CD8-positive, alpha-beta memory T cell (primary cell): ENCODE measurements around the gene PCDHB1. TPM values are rescaled to one million over a fixed set of nuclear protein-coding genes. Genes with fewer than 3 reads are reported as not detected.
A peak's percentile ranks its signal among the peaks of the same experiment; 100 is the strongest.

Source experiments
- CTCF ChIA-PET: fragments of 350-600 bp; sonication (Branson Sonifier 250); formaldehyde crosslinking; loops from one replicate; lab custom pipeline; 2021; ENCODE audit warnings: antibody characterized with exemption; lab: Charles Lee
- POLR2A ChIA-PET: fragments of 350-600 bp; sonication (Branson Sonifier 250); formaldehyde crosslinking; loops from one replicate; lab custom pipeline; 2021; ENCODE audit warnings: antibody characterized with exemption; lab: Charles Lee
- DNase-seq, 5 donors: peaks; one replicate each; pipeline versions ENCODE4 v3.0.0 to v3.0.0-alpha.2; 2020 to 2022; ENCODE audit warnings: mixed read lengths in 1 of 5
- H3K27ac ChIP-seq: one replicate; pipeline ENCODE4 v1.7.0; 2013; ENCODE audit warnings: low read depth, mild to moderate bottlenecking, low read length, moderate library complexity
- H3K27me3 ChIP-seq: 2 replicates; pipeline ENCODE4 v1.7.0; 2013; ENCODE audit warnings: low read length, mild to moderate bottlenecking; ENCODE audit not compliant: insufficient read depth, poor library complexity, severe bottlenecking
- H3K36me3 ChIP-seq: 2 replicates; pipeline ENCODE4 v1.7.0; 2013; ENCODE audit warnings: mild to moderate bottlenecking, low read length, moderate library complexity; ENCODE audit not compliant: insufficient read depth
- H3K4me1 ChIP-seq: 2 replicates; pipeline ENCODE4 v1.7.0; 2013; ENCODE audit warnings: mild to moderate bottlenecking, low read length, moderate library complexity; ENCODE audit not compliant: insufficient read depth
- H3K4me3 ChIP-seq: 2 replicates; pipeline ENCODE4 v1.7.0; 2013; ENCODE audit warnings: mild to moderate bottlenecking, low read length
- H3K9me3 ChIP-seq: 2 replicates; pipeline ENCODE4 v1.7.0; 2013; ENCODE audit warnings: mild to moderate bottlenecking, low read length
- H3K27ac Mint-ChIP-seq, 8 donors: one replicate each; pipeline ENCODE4 v1.8.0; 2020 to 2021; ENCODE audit warnings: mixed read lengths in 8 of 8, mild to moderate bottlenecking in 6 of 8, inconsistent platforms in 3 of 8, moderate library complexity in 3 of 8
- H3K27me3 Mint-ChIP-seq, 2 donors: one replicate each; pipeline ENCODE4 v1.8.0; 2020 to 2021; ENCODE audit warnings: mixed read lengths in 2 of 2, mild to moderate bottlenecking in 1 of 2, moderate library complexity in 1 of 2
- H3K36me3 Mint-ChIP-seq, 3 donors: one replicate each; pipeline ENCODE4 v1.8.0; 2020 to 2021; ENCODE audit warnings: mixed read lengths in 3 of 3, inconsistent platforms in 1 of 3, mild to moderate bottlenecking in 1 of 3
- H3K4me1 Mint-ChIP-seq, 3 donors: one replicate each; pipeline ENCODE4 v1.8.0; 2020 to 2021; ENCODE audit warnings: mixed read lengths in 3 of 3, inconsistent platforms in 1 of 3, mild to moderate bottlenecking in 1 of 3
- H3K4me3 Mint-ChIP-seq, 7 donors: one replicate each; pipeline ENCODE4 v1.8.0; 2020 to 2021; ENCODE audit warnings: mixed read lengths in 7 of 7, mild to moderate bottlenecking in 6 of 7, moderate library complexity in 4 of 7, inconsistent platforms in 2 of 7
- H3K9me3 Mint-ChIP-seq, 5 donors: one replicate each; pipeline ENCODE4 v1.8.0; 2020 to 2022; ENCODE audit warnings: mixed read lengths in 5 of 5, mild to moderate bottlenecking in 3 of 5, moderate library complexity in 2 of 5, inconsistent platforms in 1 of 5
- polyA plus RNA-seq: library from polyadenylated mRNA; unstranded; fragments of 300-500 nt; fragmentation: Illumina TruSeq; gene quantifications from one replicate; pipeline ENCODE4 v1.2.3, GENCODE V29; 2021
- total RNA-seq, 2 experiments: library from RNA; stranded (reverse); gene quantifications; one replicate each; pipeline ENCODE4 v1.2.3, GENCODE V29; 2021

The PCDHB1 gene, protein sequence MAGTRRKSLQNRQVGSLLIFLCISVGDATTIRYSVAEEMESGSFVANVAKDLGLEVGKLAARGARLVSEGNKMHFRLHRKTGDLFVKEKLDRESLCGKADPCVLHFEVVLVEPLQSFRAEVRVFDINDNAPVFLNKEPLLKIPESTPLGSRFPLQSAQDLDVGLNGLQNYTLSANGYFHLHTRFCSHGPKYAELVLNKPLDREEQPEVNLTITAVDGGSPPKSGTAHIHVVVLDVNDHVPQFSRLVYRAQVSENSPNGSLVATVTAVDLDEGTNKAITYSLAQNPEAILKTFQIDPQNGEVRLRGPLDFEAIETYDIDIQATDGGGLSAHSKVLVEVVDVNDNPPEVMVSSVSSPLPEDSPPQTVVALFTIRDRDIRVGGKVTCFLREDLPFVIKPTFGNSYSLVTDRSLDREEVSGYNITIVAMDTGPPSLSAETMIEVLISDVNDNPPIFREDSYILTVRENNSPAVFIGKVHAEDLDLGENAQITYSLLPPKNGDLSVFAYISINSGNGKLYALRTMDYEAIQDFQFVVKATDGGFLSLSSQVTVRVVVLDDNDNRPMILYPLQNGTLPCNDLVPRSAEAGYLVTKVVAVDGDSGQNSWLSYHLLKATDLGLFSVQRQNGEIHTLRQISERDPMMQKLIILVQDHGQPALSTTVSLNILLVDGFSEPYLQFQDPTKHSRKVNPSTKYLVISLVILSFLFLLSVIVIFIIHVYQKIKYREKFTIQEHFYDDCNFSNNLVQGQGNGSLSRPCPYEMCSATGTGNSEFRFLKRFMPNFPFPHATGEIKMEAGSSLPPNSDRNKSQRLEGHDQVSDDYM
- not detected for total RNA-seq
- polyA plus RNA-seq: not detected

DNA sequence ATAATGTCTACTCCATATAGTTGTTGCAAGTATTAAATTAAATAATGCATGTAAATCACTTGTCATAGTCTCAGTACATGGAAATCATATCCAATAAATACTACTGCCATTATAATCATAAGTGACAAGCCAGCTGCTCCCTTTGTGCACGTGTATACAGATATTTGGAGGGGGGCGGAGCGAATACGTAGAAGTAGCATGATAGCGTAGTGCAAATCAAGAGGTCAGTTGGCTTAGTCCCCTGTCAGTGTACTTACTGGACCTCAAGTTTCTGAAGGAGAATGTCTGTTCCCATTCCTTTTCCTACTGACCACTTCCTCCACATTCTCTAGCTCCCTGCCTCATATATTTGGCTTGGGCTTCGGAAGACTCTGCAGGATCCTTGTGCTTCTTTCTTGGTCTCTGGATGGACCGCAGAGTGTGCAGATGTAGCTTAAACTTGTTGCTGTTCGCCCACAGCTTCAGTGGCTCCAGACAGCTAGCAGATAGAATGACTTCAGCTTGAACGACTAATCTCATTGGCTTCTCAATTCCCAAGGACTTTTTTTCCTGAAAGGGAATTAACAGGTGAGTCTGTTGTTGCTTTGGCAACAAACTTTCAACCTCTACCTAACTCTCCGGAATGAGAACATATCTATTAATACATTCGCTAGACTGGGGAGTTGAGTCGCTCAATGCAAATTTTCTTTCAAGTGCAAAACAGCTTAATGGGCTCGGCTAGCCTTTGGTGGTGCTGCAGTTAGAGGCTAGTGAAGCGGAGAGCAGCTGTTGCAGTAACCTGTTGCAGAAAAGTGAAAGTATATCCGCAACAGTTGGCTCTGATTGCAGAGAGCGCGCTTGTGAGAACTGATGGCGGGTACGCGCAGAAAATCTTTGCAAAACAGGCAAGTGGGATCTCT is at the start of gene PCDHB1:
Gene PCDHB1, plus strand, starts transcription at position 753 of the 899 bp plus-strand sequence. Its CDS starts 97 bp downstream, at position 850.
- Histone ChIP-seq H3K27me3 (no peaks in the 10 kb centered on the region), H3K4me1 (no peaks in the 10 kb centered on the region), H3K4me3 (no peak within 1 kb of the TSS), H3K9me3 (no peaks in the 10 kb centered on the region), H3K36me3 (no peaks in the 10 kb centered on the region), H3K27ac (no peak within 1 kb of the TSS)
- H3K9me3 Mint-ChIP-seq: peaks cover 3 to 18% (median 16%) of the 10 kb centered on the region in 5 donors
- H3K27me3 Mint-ChIP-seq: peaks cover 21 to 52% of the 10 kb centered on the region in 2 donors
- peaks cover 0 to 2% (median 0%) of the 10 kb centered on the region in 3 donors for H3K36me3 Mint-ChIP-seq
- ChIA-PET POLR2A (no interaction called here), CTCF (no interaction called here)
- no peak for DNase-seq
- H3K4me3 Mint-ChIP-seq: peak within 1 kb of the TSS in 5 of 7 donors; percentile 24 to 70 (median 63)
- H3K27ac Mint-ChIP-seq: no peak within 1 kb of the TSS
- H3K4me1 Mint-ChIP-seq: peaks cover 0 to 5% (median 0%) of the 10 kb centered on the region in 3 donors

DNA sequence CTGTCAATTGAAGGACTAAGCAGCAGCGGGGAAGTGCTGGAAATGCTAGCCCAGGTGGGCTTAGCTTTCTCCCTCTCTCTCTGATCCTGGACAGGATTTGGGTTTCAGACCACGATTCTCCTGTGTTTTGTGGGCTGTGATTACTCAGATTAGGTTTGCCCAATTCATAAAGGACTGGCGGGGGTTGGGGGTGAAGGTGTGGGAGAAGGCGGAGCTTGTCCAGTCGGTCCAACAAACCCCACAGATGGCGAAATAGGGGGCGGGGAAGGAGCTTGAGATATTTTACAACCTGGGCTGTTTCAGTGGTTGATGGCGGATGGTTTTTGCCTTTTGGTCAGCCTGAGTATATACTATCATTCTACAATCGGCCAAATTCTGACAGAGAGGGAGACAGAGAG is 49.7 kb upstream of the PCDHB1 start:
- Mint-ChIP-seq H3K4me3 (peak overlapping the region in 2 of 7 donors; percentile 19 to 37), H3K9me3 (peaks cover 0 to 6% (median 3%) of the 10 kb centered on the region in 5 donors), H3K4me1 (peaks cover 0 to 10% (median 6%) of the 10 kb centered on the region in 3 donors), H3K27ac (peak overlapping the region in 1 of 8 donors; percentile 29), H3K36me3 (no peaks in the 10 kb centered on the region), H3K27me3 (peaks cover 26 to 45% of the 10 kb centered on the region in 2 donors)
- ChIA-PET CTCF (no interaction called here), POLR2A (no interaction called here)
- Histone ChIP-seq H3K4me1 (no peaks in the 10 kb centered on the region), H3K9me3 (no peaks in the 10 kb centered on the region), H3K27ac (no peak overlapping the region), H3K36me3 (no peaks in the 10 kb centered on the region), H3K4me3 (no peak overlapping the region), H3K27me3 (peaks cover 8% of the 10 kb centered on the region)
- DNase-seq: no peak

DNA sequence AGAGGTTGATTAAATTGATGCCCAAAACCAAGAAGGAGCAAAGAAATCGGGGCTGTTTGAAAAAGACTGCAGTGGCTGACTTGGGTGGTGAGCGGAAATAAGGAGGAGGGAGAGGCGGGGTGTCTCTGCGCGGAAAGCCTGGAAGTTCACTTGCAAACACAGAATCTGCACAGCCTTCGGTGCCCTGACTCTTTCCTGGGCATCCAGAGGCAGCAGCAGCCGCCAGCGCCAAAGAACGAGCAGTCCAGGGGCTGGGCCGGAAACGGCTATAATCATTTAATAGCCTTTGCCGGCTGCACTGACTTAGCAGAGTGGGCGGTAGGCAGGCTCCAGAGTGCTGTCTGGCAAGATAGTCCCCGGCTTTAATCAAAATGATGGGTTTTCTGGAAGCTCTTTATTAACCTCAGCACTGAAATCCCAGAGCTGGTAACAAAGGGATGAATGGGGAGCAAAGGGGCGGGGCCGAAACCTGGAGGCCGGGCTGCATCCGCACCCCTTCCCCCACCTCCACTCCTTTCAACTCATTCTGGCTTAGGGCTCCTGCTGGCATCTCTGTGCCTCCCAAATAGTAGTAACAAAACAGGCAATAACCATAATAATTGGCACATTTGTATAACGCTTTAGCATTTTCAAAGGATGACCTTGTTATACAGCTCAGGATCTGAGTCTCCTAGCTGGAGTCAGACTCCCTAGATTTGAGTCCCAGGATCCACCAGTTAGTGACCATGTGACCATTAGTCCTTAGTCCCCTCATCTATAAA is 49.1 kb upstream of the PCDHB1 start:
- Histone ChIP-seq H3K9me3 (no peaks in the 10 kb centered on the region), H3K4me1 (no peaks in the 10 kb centered on the region), H3K4me3 (no peak overlapping the region), H3K36me3 (no peaks in the 10 kb centered on the region), H3K27me3 (peaks cover 8% of the 10 kb centered on the region), H3K27ac (no peak overlapping the region)
- H3K36me3 Mint-ChIP-seq: no peaks in the 10 kb centered on the region
- peaks cover 0 to 8% (median 3%) of the 10 kb centered on the region in 5 donors for H3K9me3 Mint-ChIP-seq
- H3K4me1 Mint-ChIP-seq: peaks cover 0 to 10% (median 6%) of the 10 kb centered on the region in 3 donors
- ChIA-PET CTCF (no interaction called here), POLR2A (no interaction called here)
- peaks cover 26 to 51% of the 10 kb centered on the region in 2 donors for H3K27me3 Mint-ChIP-seq
- DNase-seq: no peak
- H3K4me3 Mint-ChIP-seq: peak overlapping the region in 1 of 7 donors; percentile 19
- peak overlapping the region in 2 of 8 donors; percentile 29 to 54 for H3K27ac Mint-ChIP-seq

- no peak overlapping the region for H3K4me3 Mint-ChIP-seq
- H3K4me3 ChIP-seq: no peak overlapping the region
- no peak overlapping the region for H3K27ac Mint-ChIP-seq
- H3K4me1 ChIP-seq: no peaks in the 10 kb centered on the region
- peaks cover 8% of the 10 kb centered on the region for H3K27me3 ChIP-seq
- DNase-seq: no peak
- ChIA-PET POLR2A (no interaction called here), CTCF (no interaction called here)
- H3K36me3 ChIP-seq: no peaks in the 10 kb centered on the region
- peaks cover 0 to 8% (median 2%) of the 10 kb centered on the region in 5 donors for H3K9me3 Mint-ChIP-seq
- H3K36me3 Mint-ChIP-seq: no peaks in the 10 kb centered on the region
- peaks cover 26 to 52% of the 10 kb centered on the region in 2 donors for H3K27me3 Mint-ChIP-seq
- H3K9me3 ChIP-seq: no peaks in the 10 kb centered on the region
- H3K27ac ChIP-seq: no peak overlapping the region
- H3K4me1 Mint-ChIP-seq: peaks cover 0 to 10% (median 6%) of the 10 kb centered on the region in 3 donors
Observed at GRCh38 chr5:141002605-141002965, 48.6 kb upstream of the PCDHB1 start.

DNA sequence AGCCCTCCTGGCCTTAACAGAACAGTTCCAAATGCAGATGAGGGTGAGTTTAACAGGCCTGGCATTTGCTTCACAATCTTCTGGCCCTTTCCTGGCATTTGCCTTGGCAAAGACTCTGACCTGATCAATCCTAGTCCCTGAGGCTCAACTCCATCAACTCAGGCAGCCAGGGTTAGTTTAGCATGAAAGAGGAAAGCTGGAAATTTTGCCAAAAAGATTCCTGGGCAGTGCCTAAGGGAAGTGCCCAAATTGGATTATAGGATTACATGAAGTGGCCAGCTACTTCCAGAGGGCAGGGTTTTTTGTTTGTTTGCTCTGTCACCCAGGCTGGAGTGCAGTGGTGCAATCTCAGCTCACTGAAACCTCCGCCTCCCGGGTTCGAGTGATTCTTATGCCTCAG is 48.1 kb upstream of the PCDHB1 start:
- H3K27me3 ChIP-seq: peaks cover 8% of the 10 kb centered on the region
- H3K27ac Mint-ChIP-seq: no peak overlapping the region
- ChIA-PET CTCF (no interaction called here), POLR2A (no interaction called here)
- H3K36me3 ChIP-seq: no peaks in the 10 kb centered on the region
- H3K4me1 Mint-ChIP-seq: peaks cover 0 to 10% (median 6%) of the 10 kb centered on the region in 3 donors
- no peak overlapping the region for H3K27ac ChIP-seq
- no peaks in the 10 kb centered on the region for H3K9me3 ChIP-seq
- H3K4me1 ChIP-seq: no peaks in the 10 kb centered on the region
- no peaks in the 10 kb centered on the region for H3K36me3 Mint-ChIP-seq
- H3K27me3 Mint-ChIP-seq: peaks cover 26 to 57% of the 10 kb centered on the region in 2 donors
- no peak overlapping the region for H3K4me3 ChIP-seq
- H3K9me3 Mint-ChIP-seq: peaks cover 0 to 8% (median 2%) of the 10 kb centered on the region in 5 donors
- no peak for DNase-seq
- no peak overlapping the region for H3K4me3 Mint-ChIP-seq

DNA sequence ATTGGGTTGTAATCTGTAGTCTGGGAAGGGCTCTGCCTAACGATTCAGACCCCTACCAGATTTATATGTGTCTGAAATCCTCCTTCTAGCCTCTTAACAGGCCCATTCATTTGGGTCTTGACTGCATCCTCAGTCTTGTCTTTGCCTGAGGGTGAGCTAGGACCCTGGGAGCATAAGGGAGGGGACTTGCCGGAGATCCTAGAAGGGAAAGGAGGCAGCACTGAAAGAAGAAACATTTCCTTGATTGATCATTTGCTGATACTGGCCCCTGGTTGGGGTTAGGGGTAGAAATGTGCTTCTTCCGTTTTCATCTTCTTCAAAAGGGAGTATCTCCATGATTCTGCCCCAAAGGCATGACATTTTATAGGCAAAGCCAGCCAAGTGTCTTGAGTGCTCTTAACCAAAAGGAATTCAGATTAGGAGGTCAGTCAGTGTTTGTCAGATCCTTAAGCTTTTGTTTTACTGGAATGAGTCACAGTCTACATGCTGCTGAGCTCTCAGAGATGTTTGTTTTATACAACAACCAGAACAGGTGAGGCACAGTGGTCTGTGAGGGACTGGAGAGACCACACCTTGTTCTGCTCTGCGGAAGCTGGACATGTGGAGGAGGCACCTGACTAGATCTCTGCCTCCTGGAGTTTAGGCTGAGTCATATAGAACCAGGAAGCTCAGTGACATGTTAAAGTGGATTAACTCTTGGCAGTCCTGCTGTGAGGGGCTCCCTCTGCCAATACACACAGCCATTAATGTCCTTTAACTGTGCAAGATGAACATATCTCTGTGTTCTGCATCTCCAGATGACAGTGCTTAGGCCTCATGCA is 47.2 kb upstream of the PCDHB1 start:
- CTCF ChIA-PET: no interaction called here
- Histone ChIP-seq H3K9me3 (no peaks in the 10 kb centered on the region), H3K36me3 (no peaks in the 10 kb centered on the region), H3K4me3 (no peak overlapping the region), H3K4me1 (no peaks in the 10 kb centered on the region), H3K27me3 (peaks cover 8% of the 10 kb centered on the region), H3K27ac (no peak overlapping the region)
- Mint-ChIP-seq H3K4me3 (no peak overlapping the region), H3K9me3 (peaks cover 0 to 8% (median 2%) of the 10 kb centered on the region in 5 donors), H3K36me3 (no peaks in the 10 kb centered on the region), H3K4me1 (peaks cover 0 to 10% (median 6%) of the 10 kb centered on the region in 3 donors), H3K27me3 (peaks cover 26 to 57% of the 10 kb centered on the region in 2 donors), H3K27ac (no peak overlapping the region)
- no peak for DNase-seq
- POLR2A ChIA-PET: no interaction called here
